HG02973 (cell line): Measurements from ENCODE around the gene CYP17A1.

Experiments
- ATAC-seq: cut with Tn5 transposase; IDR thresholded peaks from one replicate; pipeline ENCODE4 v1.9.1; 2021; ENCODE audit warnings: moderate library complexity; ENCODE audit not compliant: unreplicated experiment

Gene CYP17A1

DNA sequence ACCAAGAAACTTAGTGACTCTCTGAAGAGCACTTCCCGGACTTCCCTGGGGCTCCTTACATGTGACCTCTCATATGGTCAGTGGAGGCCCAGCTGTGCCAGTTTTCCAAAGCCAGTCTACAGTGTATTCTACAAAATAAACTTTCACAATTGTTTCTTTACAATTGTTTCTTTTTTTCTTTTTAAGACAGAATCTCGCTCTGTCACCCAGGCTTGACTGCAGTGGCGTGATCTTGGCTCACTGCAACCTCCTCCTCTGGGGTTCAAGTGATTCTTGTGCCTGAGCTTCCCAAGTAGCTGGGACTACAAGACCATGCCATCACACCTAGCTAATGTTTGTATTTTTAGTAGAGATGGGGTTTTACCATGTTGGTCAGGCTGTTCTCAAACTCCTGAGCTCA lies 25.9 kb downstream of the CYP17A1 start:
- ATAC-seq: no peak

DNA sequence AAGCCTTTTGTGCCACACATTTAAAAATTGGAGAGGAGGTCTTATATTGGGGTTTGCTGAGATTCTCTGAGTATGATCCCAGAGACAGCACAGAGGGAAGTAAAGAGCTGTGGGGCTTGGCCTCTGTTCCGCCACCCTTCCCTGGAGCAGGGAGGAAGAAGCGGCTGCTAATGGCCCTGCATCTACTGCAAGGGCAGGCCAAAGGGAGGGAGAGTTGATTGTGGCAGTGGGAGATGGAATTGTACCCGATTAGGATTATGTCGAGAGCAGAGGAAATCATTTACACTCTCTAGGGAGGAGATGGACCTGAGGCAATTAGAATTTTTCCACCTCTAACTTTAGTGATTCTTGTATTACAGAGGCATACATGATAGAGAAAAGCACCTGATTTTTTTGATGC lies 28.8 kb downstream of the CYP17A1 start:
- ATAC-seq: no peak

DNA sequence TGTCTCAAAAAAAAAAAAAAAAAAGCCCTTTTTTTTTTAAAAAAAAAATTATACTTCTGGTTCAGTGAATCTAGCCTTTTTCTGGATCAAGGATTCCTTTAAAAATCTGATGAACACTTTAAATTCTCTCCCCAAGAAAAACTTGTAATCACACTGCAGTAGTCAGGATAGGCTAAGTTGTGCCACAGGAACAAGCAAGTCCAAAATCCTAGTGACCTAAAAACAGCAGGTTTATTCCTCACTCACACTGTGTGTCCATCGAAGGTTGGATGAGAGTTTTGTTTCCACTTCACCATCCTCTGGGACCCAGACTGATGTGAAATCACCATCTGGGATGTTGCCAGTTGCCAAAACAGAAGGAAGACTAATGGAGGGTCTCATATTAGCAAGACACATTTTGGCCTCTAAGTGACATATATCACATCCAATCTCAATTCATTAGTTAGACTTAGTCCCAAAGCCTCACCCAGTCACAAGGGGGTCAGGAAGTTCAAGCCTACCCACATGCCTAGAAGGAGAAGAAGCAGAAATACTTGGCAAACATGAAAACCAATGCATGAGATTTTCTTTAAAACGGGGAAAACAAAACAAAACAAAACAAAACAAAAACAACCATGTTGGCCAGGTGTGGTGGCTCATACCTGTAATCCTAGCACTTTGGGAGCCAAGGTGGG lies 32.7 kb downstream of the CYP17A1 start:
- no peak for ATAC-seq

DNA sequence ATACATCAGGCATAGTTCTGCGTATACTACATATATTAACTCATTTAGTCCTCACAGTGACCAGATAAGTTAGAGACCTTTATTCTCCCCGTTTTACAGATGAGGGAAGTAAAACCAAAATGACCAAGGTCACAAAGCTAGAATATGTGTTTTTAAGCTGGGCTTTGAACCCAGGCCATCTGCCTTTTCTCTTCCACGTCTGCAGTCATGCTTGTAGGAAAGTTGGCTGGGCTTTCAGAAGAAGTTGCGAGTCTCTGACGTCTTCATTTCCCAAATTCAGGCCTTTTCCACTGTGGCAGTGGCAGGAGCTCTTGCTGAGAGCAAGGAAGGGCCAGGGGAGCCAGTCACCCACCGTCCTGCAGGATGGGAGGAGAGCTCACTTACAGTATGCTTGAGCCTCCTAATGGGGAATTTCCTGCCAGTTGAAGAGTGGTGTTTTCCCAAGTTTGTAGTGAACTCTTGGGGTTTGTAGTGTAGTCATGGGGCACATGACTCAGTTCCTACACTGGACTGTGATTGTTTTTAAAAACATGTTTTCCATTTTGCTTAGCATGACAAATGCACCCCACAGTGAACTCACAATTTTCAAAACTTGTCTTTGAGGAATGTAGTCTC lies 34.2 kb downstream of the CYP17A1 start:
- ATAC-seq: no peak

DNA sequence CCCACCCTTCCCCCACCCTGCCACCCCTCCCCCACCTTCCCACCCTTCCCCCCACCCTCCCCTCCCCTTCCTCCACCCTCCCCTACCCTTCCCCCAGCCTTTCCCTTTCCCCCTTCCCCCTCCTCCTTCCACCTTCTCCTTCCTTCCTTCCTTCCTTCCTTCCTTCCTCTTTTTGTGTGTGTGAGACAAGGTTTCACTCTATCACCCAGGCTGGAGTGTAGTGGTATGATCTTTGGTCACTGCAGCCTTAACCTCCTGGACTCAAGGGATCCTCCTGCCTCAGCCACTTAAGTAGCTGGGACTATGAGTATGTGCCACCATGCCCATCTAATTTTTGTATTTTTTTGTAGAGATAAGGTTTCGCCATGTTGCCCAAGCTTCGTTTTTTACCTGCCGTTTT lies 35.2 kb downstream of the CYP17A1 start:
- no peak for ATAC-seq

DNA sequence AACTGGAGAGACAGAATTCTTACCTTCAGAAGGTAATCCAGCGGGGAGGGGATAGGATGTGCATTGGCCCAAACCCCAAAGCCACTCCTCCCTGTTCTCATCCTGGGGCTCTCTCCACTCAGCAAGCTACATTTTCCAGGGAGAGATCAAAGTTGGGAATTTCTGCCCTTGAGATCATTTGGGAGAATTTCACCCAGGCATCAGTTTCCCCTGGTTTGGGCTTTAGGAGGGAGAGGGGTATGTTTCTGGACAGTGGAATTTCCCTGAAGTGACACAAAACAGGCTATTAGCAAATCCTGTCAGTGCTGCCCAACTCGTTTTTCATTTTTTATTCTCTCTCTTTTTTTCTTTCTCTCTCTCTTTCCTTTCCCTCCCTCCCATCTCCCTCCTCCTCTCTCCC lies 35.7 kb downstream of the CYP17A1 start:
- ATAC-seq: no peak

DNA sequence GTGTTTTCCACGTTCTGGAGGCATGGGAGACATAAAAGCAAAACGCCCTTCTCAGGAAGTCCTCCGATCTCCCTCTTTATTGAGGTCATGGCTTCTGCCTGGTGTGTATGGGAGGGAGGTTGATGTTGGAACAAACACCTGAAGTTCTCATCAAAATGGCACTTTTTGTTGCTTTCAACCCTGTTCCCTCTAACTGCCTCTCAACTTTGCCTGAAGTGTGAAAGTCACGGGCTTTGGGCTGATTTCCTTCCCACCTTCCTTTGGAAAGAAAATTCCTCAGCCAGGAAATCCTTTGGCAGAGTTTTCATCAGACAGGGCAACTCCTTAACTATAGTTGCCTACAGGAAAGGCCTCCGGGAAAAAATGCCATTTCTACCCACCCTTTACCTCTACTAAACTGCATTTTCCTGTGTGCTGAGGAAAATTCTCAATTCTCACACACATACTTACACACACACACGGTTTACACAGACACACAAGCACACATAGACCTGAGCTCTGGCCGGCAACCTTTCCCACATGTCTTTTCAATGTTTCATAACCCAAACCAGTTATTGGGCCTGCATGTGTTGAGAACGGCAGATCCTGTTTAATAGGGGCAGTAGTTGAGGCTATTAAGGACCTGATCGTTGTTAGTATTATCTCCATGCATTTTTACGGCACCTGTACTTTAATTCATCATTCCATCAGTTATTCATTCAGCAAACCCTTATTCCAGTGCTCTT lies 36.4 kb downstream of the CYP17A1 start:
- no peak for ATAC-seq

DNA sequence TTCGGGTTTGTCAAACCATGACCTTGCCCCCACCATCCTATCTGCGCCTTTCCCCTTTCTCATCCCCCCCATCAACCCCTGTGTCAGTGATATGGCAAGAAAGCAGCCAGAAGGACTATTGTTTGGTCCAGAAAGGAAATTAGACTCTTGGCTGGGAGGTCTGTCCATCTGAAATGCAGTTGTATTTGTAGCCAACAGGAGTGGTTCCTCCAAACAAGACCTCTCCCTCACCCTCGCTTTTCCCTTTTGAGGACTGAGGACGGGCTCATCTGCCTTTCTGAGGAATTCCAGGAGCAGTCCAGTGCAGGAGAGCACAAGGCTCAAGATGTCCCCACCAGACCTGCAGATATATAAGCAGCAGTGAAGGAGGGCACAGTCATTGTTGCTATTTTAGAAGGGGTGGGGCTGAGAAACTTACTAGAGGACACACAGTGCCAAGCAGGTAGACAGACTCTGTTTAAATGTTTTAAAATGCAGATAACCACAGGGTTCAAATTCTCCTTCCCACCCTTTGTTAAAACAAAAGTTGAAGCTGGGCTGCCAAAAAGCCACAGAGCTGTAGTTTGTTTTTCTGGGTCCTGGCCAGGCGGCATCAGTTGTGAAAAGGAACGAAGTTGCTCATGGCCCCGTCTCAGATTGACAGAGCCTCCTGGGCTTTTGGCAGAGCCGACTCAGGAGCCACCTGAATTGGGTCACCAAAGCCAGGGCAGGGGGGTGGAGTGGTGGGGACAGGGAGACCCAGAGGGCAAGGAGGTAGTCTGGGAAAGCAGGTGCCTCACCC lies 37.3 kb downstream of the CYP17A1 start:
- no peak for ATAC-seq

DNA sequence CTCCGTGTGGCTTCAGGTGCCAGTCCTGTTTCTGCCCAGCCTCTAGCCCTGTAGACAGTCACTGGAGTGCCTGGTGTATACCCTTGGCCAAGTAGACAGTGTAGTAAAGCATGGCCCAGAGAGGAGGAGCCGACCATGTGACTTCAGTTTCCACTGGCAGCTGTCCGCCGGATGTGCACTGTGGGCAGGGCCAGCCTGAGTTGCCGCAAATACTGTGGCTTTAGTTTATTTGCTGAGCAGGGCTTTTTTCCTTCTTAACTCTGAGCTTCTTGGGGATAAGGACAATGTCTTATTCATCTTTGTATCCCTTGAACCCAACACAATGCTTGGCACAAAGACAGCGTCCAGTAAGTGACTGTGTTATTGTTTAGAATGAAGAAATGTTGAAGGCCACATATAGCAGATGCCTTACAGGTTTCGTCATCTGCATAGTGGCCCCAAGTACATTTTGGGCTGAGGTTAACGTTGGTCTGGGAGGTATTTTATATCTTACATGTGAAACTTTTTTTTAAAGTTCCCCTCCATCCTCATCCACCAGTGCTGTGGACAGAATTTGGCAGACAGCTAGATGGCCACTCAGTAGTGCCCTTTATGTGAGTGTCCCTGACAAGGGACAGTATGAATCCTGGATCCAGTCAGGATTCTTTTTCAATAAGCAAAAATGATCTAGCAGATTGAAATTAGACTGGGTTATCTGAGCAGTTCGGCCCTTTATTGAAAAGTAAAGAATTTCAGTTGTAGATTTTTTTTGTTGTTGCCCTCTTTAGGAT lies 40.6 kb downstream of the CYP17A1 start:
- ATAC-seq: peak; percentile 96

DNA sequence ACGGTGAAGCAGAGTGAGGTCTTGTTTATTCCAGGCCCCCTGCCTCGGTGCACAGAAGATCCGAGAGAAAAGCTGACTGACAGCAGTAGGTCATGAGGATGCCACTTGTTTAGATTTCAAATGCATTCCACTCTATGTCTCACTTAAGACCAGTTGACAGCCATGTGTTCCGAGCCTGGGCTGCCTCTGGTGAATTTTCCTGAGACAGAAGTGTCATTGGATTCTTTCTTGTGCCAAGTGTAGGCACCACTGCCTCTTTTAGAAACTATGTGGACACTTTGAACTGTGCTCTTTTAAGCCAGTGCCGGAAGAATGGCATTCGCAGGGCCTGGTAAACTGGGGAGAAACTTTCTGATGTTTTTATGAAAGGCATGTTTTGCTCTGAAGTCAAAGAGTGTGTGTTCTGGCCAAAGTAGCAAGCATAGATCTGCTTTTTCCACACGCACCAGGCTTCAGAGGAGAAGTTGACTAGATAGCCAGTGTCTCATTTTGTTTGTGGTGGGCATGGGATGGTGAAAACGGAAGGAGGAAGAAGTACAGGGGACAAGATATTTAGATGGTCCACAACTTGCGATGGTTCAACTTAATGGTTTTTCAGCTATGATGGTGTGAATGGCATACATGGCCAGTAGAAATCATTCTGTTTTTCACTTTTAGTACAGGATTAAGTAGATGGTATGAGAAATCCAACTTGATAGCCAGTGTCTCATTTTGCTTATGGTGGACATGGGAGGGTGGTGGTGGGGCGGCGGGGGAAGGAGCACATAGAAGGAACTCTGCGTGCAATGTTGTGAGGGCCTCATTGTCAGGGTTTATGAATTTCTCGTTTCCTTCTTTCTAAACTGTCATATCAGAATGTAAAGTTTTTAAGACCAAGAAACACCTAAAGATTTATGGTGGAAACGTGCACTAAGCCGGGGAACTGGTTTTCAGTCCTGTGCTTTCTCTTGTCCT lies 41.5 kb downstream of the CYP17A1 start:
- ATAC-seq: peak; percentile 28

DNA sequence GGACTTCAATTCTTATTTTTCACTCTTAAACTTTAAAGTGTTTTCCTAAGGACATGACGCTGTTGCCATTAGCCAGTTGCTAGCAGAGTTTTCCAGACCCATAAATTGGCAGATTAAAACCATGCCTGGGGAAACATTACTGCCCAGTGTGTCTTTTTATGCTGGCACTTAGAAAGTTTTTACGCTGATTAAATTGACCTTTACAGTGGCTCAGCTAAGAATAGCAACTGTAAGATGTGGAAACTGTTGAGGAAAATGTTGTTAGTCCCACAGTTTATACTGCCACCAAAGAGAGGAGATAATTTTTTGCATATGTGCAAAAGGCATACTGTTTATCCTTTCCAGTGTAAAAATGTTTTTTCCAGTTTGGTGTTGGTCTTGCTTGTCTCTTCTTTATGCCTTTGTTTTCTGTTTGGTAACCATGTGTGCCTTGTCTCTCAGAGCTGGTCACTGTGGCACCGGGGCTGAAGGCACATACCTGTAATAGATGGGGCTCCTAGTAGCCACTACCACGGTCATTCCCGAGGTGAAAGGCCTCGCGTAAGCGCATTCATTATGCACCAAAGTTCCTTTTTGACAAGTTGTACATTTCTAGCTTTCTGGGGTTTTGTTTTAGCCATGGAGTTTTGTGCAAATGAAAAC lies 45.3 kb downstream of the CYP17A1 start:
- no peak for ATAC-seq

DNA sequence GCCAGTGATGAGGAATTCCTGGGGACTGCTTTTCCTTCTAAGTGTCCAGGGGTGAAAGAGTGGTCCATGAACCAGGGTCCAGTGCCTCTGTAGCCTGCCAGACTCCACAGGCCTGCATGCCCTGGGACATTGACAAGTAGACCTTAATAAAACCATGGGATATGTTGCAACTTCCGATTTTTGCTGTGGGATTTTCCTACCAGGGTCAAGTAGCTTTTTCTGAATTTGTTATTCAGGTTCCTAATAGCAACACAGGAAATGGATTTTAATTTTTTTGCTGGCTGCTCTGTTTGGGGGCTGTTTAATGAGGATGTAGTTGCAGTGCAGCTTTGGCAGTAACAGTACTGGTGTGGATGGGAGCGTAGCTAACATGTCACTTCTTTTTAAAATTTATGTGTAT lies 51.4 kb downstream of the CYP17A1 start:
- ATAC-seq: no peak

DNA sequence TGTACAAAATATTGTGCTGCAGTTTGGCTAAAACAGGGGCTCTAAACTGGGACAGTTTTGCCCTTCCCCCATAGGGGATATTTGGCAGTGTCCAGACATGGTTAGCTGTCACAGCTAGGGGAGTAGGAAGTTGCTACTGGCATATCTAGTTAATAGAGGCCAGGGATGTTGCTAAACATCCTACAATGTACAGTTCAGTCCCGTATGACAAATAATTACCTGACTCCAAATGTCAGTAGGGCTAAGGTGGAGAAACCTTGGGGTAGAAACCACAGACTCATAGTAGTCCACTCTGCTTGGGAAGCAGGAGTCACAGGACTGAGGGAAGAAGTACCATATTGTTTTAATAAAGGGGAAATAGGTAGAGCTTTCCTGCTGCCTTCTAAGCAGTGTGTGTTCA lies 53.6 kb downstream of the CYP17A1 start:
- ATAC-seq: no peak

DNA sequence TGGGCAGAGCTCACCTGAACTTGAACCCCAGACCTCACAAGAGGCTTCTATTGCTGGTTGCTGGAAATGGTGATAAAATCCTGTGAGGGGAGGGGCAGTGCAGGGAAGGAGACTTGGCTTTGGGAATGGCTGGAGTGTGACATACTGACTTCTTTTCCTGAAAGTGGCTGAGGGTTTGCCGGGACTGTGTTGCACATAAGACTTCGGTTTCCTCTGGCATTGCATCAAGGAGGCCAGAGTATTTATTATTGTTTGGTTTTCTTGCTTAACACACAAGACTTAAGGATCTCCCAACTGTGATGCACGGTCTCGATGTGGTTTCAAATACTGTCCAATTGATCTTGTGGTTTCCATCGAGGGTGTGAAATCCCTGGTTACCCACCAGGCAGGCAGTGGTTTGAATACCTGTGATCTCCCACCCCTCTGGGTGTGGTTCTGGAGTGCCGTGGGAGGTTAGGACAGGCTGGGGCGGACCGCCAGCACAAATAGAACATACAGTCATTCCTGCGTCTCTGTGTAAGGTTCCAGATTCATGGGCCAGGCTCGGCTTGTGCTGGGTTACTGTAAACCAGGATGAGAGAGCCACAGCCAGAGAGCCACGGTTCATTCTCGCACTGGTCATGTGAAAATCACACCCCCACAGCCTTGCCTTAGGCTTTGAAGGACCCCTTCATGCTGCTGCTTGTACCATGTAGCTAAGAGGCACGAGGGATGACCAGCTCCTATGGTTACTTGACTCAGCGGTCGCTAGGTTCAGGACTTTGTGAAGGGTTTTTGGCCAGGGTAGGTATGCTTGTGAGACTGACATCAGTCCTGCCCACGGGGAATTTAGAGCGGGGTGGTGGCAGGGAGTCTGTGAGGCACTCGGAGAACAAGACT lies 54.3 kb downstream of the CYP17A1 start:
- ATAC-seq: no peak

DNA sequence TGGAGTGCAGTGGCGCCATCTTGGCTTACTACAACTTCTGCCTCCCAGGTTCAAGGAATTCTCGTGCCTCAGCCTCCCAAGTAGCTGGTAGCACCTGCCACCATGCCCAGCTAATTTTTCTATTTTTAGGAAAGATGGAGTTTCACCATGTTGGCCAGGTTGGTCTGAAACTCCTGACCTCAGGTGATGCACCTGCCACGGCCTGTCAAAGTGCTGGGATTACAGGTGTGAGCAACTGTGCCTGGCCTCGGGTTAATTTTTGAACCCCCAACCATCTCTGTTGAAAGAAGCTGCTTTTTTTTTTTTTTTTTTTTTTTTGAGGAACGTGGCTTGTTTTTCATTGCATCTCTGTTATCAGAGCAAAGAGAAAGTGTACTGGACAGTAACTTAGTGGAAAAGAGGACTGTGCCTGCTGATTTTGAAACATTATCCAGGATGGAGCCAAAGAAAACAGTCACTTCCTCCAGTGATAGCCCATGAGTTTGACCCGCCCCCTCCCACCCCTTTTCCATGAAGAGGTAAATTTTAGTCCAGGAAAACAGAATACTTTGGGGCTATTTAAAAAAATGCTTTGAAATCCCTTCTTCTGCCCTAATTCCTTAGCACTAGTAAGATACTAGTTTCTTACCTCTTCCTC lies 55.2 kb downstream of the CYP17A1 start:
- ATAC-seq: no peak

DNA sequence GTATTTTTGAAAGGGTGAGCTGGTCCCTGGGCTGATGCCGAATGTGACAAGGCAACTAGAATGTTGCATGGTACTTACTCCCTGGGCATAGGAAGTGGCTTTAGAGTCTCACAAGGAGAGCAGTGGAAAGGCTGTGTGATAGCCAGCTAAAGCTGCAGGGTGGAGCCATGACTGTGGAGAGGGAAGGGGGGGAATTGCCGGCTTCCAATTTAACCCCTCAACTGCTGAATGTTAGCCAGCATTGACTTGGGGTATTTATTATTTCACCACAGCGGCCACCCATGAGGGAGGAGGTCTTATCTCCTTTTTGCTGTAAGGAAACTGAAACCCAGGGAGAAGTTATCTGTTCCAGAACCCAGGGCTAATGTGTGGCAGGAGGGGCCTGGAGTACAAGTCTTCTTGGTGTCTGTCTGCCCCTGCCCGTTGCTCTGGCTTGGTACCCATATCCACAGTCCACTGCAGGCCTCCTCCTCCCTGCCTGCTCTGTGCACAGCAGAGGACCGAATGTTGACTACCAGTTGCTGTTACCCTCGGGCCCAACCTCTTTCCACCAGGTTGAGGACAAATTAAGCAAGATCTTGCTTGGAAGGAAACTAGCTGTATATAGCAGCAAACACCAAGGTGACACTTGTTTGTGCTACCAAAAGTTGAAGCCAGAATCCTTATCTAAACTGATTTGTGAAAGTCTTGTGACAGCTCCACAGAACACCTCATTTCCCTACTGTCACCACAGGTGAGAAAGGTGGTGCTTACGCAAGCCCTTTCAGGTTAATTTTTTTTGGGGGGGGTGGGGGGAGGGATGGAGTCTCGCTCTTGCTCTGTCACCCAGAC lies 55.9 kb downstream of the CYP17A1 start:
- no peak for ATAC-seq
